ENCODE measurements around the gene MYCBP2.

Gene MYCBP2

GRCh38 chr13:77034881-77035280, 292.0 kb downstream of the MYCBP2 start:
- Histone ChIP-seq H3K27me3 (replicated peaks; ENCODE audit: control insufficient read depth, insufficient read depth, low read length, poor library complexity, severe bottlenecking) (no peaks in the 10 kb centered on the region), H3K4me1 (ENCODE audit: control insufficient read depth, insufficient read depth, low read length, poor library complexity, severe bottlenecking) (no peaks in the 10 kb centered on the region), H3K4me3 (ENCODE audit: insufficient read depth, low read depth, low read length, poor library complexity, severe bottlenecking) (no peak overlapping the region), H3K36me3 (ENCODE audit: control insufficient read depth, insufficient read depth, low read length) (no peaks in the 10 kb centered on the region), H3K27ac (ENCODE audit: insufficient read depth, low read length, poor library complexity, severe bottlenecking) (no peak overlapping the region), H3K9me3 (ENCODE audit: control insufficient read depth, low read length) (no peaks in the 10 kb centered on the region)
- DNase-seq: no peak

GRCh38 chr13:77033717-77034302, 293.1 kb downstream of the MYCBP2 start:
- Histone ChIP-seq H3K36me3 (ENCODE audit: control insufficient read depth, insufficient read depth, low read length) (no peaks in the 10 kb centered on the region), H3K9me3 (ENCODE audit: control insufficient read depth, low read length) (no peaks in the 10 kb centered on the region), H3K27me3 (replicated peaks; ENCODE audit: control insufficient read depth, insufficient read depth, low read length, poor library complexity, severe bottlenecking) (no peaks in the 10 kb centered on the region), H3K27ac (ENCODE audit: insufficient read depth, low read length, poor library complexity, severe bottlenecking) (no peak overlapping the region), H3K4me3 (ENCODE audit: insufficient read depth, low read depth, low read length, poor library complexity, severe bottlenecking) (no peak overlapping the region), H3K4me1 (ENCODE audit: control insufficient read depth, insufficient read depth, low read length, poor library complexity, severe bottlenecking) (no peaks in the 10 kb centered on the region)
- DNase-seq: no peak

DNA sequence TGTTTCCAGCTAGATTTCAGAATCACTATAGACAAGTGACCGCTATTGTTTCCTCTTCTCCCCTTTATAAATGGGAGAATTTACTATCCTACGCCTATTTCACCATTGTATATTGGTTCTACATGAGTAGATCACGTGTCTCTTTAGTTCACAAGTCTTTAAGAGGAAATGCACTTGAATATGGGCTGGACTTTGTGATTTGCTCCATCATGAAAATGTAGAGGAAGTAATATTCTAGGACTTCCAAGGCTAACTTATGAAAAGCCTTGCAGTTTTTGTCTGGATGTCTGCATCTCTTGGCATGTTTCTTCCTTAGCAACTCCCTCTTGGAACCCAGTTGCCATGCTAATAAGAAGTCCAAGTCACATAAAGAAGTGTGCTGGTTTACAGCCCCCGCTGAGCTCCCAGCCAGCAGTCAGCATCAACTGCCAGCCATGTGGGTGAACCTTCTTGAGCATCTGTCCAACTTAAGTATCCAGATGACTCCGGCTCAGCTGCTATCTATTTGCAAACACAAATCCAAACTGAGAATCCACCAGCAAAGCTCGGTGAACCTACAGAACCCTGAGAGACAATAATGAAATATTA, 295.1 kb downstream of the MYCBP2 start:
- no peak for DNase-seq

DNA sequence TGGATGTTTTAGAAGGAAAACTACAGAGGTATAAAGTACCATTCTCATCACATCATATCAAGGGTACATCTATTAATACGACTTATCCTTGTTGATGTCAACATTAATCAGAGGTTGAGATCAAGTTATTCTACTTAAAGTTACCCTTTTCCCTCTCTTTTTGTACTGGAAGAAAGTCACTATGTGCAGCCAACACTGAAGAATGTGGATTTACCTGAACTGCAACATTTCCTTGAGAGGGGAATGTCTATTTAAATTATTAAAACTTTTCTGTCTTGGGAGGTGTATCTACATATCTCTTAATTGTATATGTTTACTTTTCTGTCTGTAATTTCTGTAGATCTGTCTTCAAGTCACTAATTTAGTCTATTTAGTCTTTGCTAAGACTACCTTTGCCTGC, 297.5 kb downstream of the MYCBP2 start:
- no peak overlapping the region for H3K4me3 ChIP-seq (ENCODE audit: insufficient read depth, low read depth, low read length, poor library complexity, severe bottlenecking)
- H3K27me3 ChIP-seq (replicated peaks; ENCODE audit: control insufficient read depth, insufficient read depth, low read length, poor library complexity, severe bottlenecking): no peaks in the 10 kb centered on the region
- no peak for DNase-seq
- no peaks in the 10 kb centered on the region for H3K36me3 ChIP-seq (ENCODE audit: control insufficient read depth, insufficient read depth, low read length)
- no peak overlapping the region for H3K27ac ChIP-seq (ENCODE audit: insufficient read depth, low read length, poor library complexity, severe bottlenecking)
- H3K4me1 ChIP-seq (ENCODE audit: control insufficient read depth, insufficient read depth, low read length, poor library complexity, severe bottlenecking): peaks cover 6% of the 10 kb centered on the region
- no peaks in the 10 kb centered on the region for H3K9me3 ChIP-seq (ENCODE audit: control insufficient read depth, low read length)

More for the DNA sequence above, 295.1 kb downstream of the MYCBP2 start:
- no peaks in the 10 kb centered on the region for H3K27me3 ChIP-seq (replicated peaks; ENCODE audit: control insufficient read depth, insufficient read depth, low read length, poor library complexity, severe bottlenecking)
- H3K27ac ChIP-seq (ENCODE audit: insufficient read depth, low read length, poor library complexity, severe bottlenecking): no peak overlapping the region
- H3K36me3 ChIP-seq (ENCODE audit: control insufficient read depth, insufficient read depth, low read length): no peaks in the 10 kb centered on the region
- no peak overlapping the region for H3K4me3 ChIP-seq (ENCODE audit: insufficient read depth, low read depth, low read length, poor library complexity, severe bottlenecking)
- H3K4me1 ChIP-seq (ENCODE audit: control insufficient read depth, insufficient read depth, low read length, poor library complexity, severe bottlenecking): no peaks in the 10 kb centered on the region
- no peaks in the 10 kb centered on the region for H3K9me3 ChIP-seq (ENCODE audit: control insufficient read depth, low read length)

- Histone ChIP-seq H3K27ac (ENCODE audit: insufficient read depth, low read length, poor library complexity, severe bottlenecking) (no peak overlapping the region), H3K27me3 (replicated peaks; ENCODE audit: control insufficient read depth, insufficient read depth, low read length, poor library complexity, severe bottlenecking) (no peaks in the 10 kb centered on the region), H3K4me3 (ENCODE audit: insufficient read depth, low read depth, low read length, poor library complexity, severe bottlenecking) (no peak overlapping the region), H3K4me1 (ENCODE audit: control insufficient read depth, insufficient read depth, low read length, poor library complexity, severe bottlenecking) (peaks cover 12% of the 10 kb centered on the region), H3K36me3 (ENCODE audit: control insufficient read depth, insufficient read depth, low read length) (no peaks in the 10 kb centered on the region), H3K9me3 (ENCODE audit: control insufficient read depth, low read length) (no peaks in the 10 kb centered on the region)
- no peak for DNase-seq
These were observed 298.7 kb downstream of the MYCBP2 start for GRCh38 chr13:77028202-77028601.

DNA sequence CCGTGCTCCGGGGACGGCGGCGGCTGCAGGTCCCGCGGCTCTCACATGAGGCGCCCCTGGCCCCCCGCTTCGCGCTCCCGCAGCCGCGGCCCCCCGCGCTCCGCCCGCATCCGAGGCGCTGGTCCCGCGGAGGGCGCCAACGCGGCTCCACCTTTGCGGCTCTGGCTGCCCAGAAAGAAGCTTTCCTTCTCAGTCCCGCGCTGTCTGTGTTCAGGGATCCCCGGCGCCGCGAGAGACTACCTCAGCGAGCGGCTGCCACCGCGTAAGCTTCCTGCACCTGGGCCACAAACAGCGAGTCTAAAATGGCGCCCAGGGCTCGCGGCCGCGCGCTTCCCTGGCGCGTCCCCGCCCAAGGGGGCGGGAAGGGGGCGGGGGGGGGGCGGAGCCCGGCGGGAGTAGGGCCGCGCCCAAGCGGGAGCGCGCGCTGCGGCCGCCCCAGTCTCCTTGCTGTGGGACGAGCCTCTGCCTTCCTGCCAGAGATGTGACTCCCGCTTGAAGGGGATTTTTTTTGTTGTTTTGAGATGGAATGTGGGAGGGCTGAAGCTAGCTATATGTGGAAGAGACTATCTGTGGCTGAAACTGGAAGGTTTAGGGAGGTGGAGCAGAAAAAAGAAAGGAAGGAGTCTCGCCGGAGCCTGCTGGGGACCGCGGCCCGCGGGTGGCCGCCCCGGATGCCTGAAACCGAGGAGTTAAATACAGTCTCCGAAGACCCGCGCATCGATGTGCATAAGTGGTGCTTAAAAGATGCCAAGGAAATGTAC, 299.9 kb downstream of the MYCBP2 start, which contains the start of gene FBXL3:
TSS of gene FBXL3 (minus strand) at position 299 of the 761 bp plus-strand sequence. CDS start 5,299 bp downstream, outside the sequence.
- H3K27ac ChIP-seq (ENCODE audit: insufficient read depth, low read length, poor library complexity, severe bottlenecking): peak within 1 kb of the TSS; percentile 98
- H3K27me3 ChIP-seq (replicated peaks; ENCODE audit: control insufficient read depth, insufficient read depth, low read length, poor library complexity, severe bottlenecking): no peaks in the 10 kb centered on the region
- DNase-seq: peak; percentile 76 to 80 (median 77)
- H3K36me3 ChIP-seq (ENCODE audit: control insufficient read depth, insufficient read depth, low read length): no peaks in the 10 kb centered on the region
- H3K9me3 ChIP-seq (ENCODE audit: control insufficient read depth, low read length): no peaks in the 10 kb centered on the region
- H3K4me1 ChIP-seq (ENCODE audit: control insufficient read depth, insufficient read depth, low read length, poor library complexity, severe bottlenecking): peaks cover 23% of the 10 kb centered on the region
- H3K4me3 ChIP-seq (ENCODE audit: insufficient read depth, low read depth, low read length, poor library complexity, severe bottlenecking): peak within 1 kb of the TSS; percentile 87

GRCh38 chr13:77026255-77026860, 300.5 kb downstream of the MYCBP2 start:
- peak; percentile 68 to 78 (median 75) for DNase-seq
- H3K4me3 ChIP-seq (ENCODE audit: insufficient read depth, low read depth, low read length, poor library complexity, severe bottlenecking): peak overlapping the region; percentile 87
- H3K27ac ChIP-seq (ENCODE audit: insufficient read depth, low read length, poor library complexity, severe bottlenecking): peak overlapping the region; percentile 98

GRCh38 chr13:77022341-77022740, 304.6 kb downstream of the MYCBP2 start:
- peaks cover 34% of the 10 kb centered on the region for H3K4me1 ChIP-seq (ENCODE audit: control insufficient read depth, insufficient read depth, low read length, poor library complexity, severe bottlenecking)
- no peaks in the 10 kb centered on the region for H3K27me3 ChIP-seq (replicated peaks; ENCODE audit: control insufficient read depth, insufficient read depth, low read length, poor library complexity, severe bottlenecking)
- H3K9me3 ChIP-seq (ENCODE audit: control insufficient read depth, low read length): no peaks in the 10 kb centered on the region
- H3K27ac ChIP-seq (ENCODE audit: insufficient read depth, low read length, poor library complexity, severe bottlenecking): no peak overlapping the region
- no peak for DNase-seq
- H3K4me3 ChIP-seq (ENCODE audit: insufficient read depth, low read depth, low read length, poor library complexity, severe bottlenecking): no peak overlapping the region
- H3K36me3 ChIP-seq (ENCODE audit: control insufficient read depth, insufficient read depth, low read length): peaks cover 18% of the 10 kb centered on the region

More at GRCh38 chr13:77026255-77026860, 300.5 kb downstream of the MYCBP2 start:
- Histone ChIP-seq H3K27me3 (replicated peaks; ENCODE audit: control insufficient read depth, insufficient read depth, low read length, poor library complexity, severe bottlenecking) (no peaks in the 10 kb centered on the region), H3K9me3 (ENCODE audit: control insufficient read depth, low read length) (no peaks in the 10 kb centered on the region), H3K36me3 (ENCODE audit: control insufficient read depth, insufficient read depth, low read length) (peaks cover 4% of the 10 kb centered on the region), H3K4me1 (ENCODE audit: control insufficient read depth, insufficient read depth, low read length, poor library complexity, severe bottlenecking) (peaks cover 24% of the 10 kb centered on the region)

GRCh38 chr13:77019756-77020155, 307.1 kb downstream of the MYCBP2 start:
- Histone ChIP-seq H3K4me3 (ENCODE audit: insufficient read depth, low read depth, low read length, poor library complexity, severe bottlenecking) (no peak overlapping the region), H3K36me3 (ENCODE audit: control insufficient read depth, insufficient read depth, low read length) (peaks cover 43% of the 10 kb centered on the region), H3K4me1 (ENCODE audit: control insufficient read depth, insufficient read depth, low read length, poor library complexity, severe bottlenecking) (peaks cover 34% of the 10 kb centered on the region), H3K27ac (ENCODE audit: insufficient read depth, low read length, poor library complexity, severe bottlenecking) (no peak overlapping the region), H3K27me3 (replicated peaks; ENCODE audit: control insufficient read depth, insufficient read depth, low read length, poor library complexity, severe bottlenecking) (no peaks in the 10 kb centered on the region), H3K9me3 (ENCODE audit: control insufficient read depth, low read length) (no peaks in the 10 kb centered on the region)
- DNase-seq: no peak
